Sigmoid colon (tissue), 7 donors: ENCODE data around the gene RTCA. TPM values are rescaled to one million over a fixed set of nuclear protein-coding genes. Genes with fewer than 3 reads are reported as not detected.
"Not testable (repeated sequence)": the region's sequence is repeated elsewhere in the genome, so short reads cannot be mapped to it uniquely, and the experiment has no call there.

Source experiments
- DNase-seq: peaks from one replicate; pipeline ENCODE4 v3.0.0-alpha.2; 2019
- H3K27ac ChIP-seq, 4 donors: fragments of 200-600 bp; sonication (generic); one replicate each; pipeline ENCODE4 v1.5.1; 2016 to 2019; ENCODE audit warnings: mild to moderate bottlenecking in 1 of 4
- H3K27me3 ChIP-seq, 3 donors: fragments of 200-600 bp; sonication (generic); one replicate each; pipeline ENCODE4 v1.5.1; 2019; ENCODE audit warnings: mild to moderate bottlenecking in 1 of 3
- H3K36me3 ChIP-seq, 4 donors: fragments of 200-600 bp; sonication (generic); one replicate each; pipeline ENCODE4 v1.5.1; 2016 to 2019
- H3K4me1 ChIP-seq, 4 donors: fragments of 200-600 bp; sonication (generic); one replicate each; pipeline ENCODE4 v1.5.1; 2017 to 2019
- H3K4me3 ChIP-seq, 4 donors: fragments of 200-600 bp; sonication (generic); one replicate each; pipeline ENCODE4 v1.5.1; 2017 to 2019; ENCODE audit warnings: mild to moderate bottlenecking in 2 of 4, moderate library complexity in 1 of 4
- H3K9me3 ChIP-seq, 4 donors: fragments of 200-600 bp in 3 of 4; sonication (generic) in 3 of 4; one replicate each; pipeline versions ENCODE4 v1.5.1 to v1.6.1; 2013 to 2019
- EP300 ChIP-seq, 4 donors: sonication (generic); formaldehyde crosslinking; IDR thresholded peaks; one replicate each; pipeline ENCODE4 v1.6.1; 2017; ENCODE audit warnings: antibody characterized with exemption in 4 of 4
- POLR2A ChIP-seq, 2 donors: fragments of 450-650 bp; IDR thresholded peaks; one replicate each; pipeline ENCODE4 v1.6.1; 2016; ENCODE audit warnings: antibody characterized with exemption in 2 of 2, mild to moderate bottlenecking in 2 of 2, moderate library complexity in 2 of 2
- POLR2AphosphoS5 ChIP-seq, 4 donors: sonication (generic); formaldehyde crosslinking; IDR thresholded peaks; one replicate each; pipeline ENCODE4 v1.6.1; 2017; ENCODE audit warnings: antibody characterized with exemption in 4 of 4
- WGBS, 2 donors: extraction: QIAGEN DNeasy Blood & Tissue Kit; methylation state at CpG; one replicate each; pipeline ENCODE4 v1.1.7; 2013; 5-methylcytosine and 5-hydroxymethylcytosine counted together
- intact Hi-C: fragments of 100-400 bp; cut with DNase I; formaldehyde crosslinking; loops from one replicate; pipeline ENCODE4 v1.15.1; 2023
- polyA plus RNA-seq, 3 donors: library from polyadenylated mRNA; stranded (reverse); fragments of 200-250 nt; gene quantifications; one replicate each; pipeline ENCODE4 v1.2.3, GENCODE V29; 2013
- total RNA-seq, 4 donors: library from RNA; depleted of rRNA; stranded (reverse); fragments of >200 nt; gene quantifications; one replicate each; pipeline ENCODE4 v1.1.0, GENCODE V29; 2016
- TF ChIP-seq, protein P1 (sequence below), 4 experiments: fragments of 450-650 bp in 3 of 4; fragments of 200-600 bp in 1 of 4; IDR thresholded peaks; one replicate each; pipeline ENCODE4 v1.5.1; 2016 to 2019; ENCODE audit warnings: antibody characterized with exemption in 4 of 4, mild to moderate bottlenecking in 3 of 4, moderate library complexity in 2 of 4
- donor health status: healthy with polysubstance abuse.
- donor health status: Bipolar disorder and iron deficiency.
- donor health status: healthy.

The RTCA gene
- total and polyA plus RNA-seq, 7 donors, result 16.3 to 43.7 (median 24.3) TPM

DNA sequence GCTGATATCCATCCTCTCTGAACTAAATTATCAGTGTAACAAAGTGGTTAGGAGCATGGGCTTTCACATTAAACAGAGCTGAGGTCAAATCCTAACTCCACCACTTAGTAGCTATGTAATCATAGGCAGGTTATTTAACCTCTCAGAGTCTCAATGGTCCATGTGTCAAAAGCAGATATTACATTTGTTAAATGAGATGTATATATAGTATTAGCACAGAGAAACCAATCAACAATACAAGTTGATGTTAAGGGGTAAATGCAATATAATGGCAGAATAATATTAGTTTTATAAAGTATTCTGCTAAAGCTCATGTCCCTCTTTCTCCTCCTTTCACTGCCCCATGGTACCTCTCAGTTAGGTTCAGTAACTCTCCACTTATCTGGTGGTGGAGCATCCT lies 43.6 kb upstream of the RTCA start:
- TF ChIP-seq, protein P1, sequence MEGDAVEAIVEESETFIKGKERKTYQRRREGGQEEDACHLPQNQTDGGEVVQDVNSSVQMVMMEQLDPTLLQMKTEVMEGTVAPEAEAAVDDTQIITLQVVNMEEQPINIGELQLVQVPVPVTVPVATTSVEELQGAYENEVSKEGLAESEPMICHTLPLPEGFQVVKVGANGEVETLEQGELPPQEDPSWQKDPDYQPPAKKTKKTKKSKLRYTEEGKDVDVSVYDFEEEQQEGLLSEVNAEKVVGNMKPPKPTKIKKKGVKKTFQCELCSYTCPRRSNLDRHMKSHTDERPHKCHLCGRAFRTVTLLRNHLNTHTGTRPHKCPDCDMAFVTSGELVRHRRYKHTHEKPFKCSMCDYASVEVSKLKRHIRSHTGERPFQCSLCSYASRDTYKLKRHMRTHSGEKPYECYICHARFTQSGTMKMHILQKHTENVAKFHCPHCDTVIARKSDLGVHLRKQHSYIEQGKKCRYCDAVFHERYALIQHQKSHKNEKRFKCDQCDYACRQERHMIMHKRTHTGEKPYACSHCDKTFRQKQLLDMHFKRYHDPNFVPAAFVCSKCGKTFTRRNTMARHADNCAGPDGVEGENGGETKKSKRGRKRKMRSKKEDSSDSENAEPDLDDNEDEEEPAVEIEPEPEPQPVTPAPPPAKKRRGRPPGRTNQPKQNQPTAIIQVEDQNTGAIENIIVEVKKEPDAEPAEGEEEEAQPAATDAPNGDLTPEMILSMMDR (IDR thresholded peaks at IDR 0.05), result no peak
- no peak for TF ChIP-seq EP300 (IDR thresholded peaks at IDR 0.05)
- Histone ChIP-seq H3K27me3 (no peaks in the 10 kb centered on the region), H3K4me3 (no peak overlapping the region), H3K4me1 (no peaks in the 10 kb centered on the region), H3K9me3 (no peaks in the 10 kb centered on the region), H3K27ac (no peak overlapping the region), H3K36me3 (peaks cover 0 to 27% (median 2%) of the 10 kb centered on the region in 4 donors)
- intact Hi-C loops, result no loop called here
- DNase-seq, result no peak

DNA sequence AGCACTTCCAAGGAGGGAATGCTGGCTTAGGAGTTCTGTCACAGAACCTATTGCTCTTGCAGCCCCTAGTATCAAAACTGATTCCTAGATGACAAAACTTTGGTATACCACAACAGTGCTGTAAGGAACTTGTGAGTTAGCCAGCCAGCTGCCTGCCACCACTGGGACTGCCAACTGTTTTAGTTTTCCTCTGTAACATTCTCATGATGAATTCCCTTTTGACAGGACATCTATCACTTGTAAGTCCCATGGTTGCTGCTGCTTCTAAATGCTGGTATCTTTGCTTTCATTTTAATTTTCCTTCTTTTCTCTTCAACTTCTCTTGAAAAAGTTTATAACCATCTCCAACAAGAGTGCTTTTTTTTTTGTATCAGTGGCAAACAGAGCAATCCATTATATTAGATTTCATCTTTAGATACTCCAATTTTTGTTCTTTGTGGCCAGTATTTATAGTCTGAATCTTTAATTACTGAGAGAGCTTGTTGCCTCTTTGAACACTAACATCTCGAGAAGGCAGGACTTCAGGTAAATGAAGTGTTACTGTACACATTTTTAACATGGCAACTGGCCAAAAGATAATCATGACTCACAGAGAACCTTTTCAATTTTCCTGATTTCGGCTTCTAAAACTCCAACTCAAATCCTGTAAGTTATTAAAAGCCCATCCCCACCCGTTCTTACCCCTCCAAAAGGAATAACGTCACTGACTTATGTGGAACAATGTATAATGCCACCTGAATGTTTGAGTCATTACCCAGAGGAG lies 36.2 kb upstream of the RTCA start:
- intact Hi-C loops, result no loop called here
- Histone ChIP-seq H3K36me3 (peaks cover 0 to 77% (median 7%) of the 10 kb centered on the region in 4 donors), H3K9me3 (no peaks in the 10 kb centered on the region), H3K4me1 (no peaks in the 10 kb centered on the region), H3K27me3 (no peaks in the 10 kb centered on the region), H3K27ac (no peak overlapping the region), H3K4me3 (no peak overlapping the region)
- 75 to 90% methylated on average over 4 of the region's 4 CpGs for WGBS, 2 donors
- no peak for TF ChIP-seq POLR2AphosphoS5 (IDR thresholded peaks at IDR 0.05)
- TF ChIP-seq EP300 (IDR thresholded peaks at IDR 0.05), result no peak
- TF ChIP-seq, protein P1 (IDR thresholded peaks at IDR 0.05), result no peak
- no peak for TF ChIP-seq POLR2A (IDR thresholded peaks at IDR 0.05)
- no peak for DNase-seq

DNA sequence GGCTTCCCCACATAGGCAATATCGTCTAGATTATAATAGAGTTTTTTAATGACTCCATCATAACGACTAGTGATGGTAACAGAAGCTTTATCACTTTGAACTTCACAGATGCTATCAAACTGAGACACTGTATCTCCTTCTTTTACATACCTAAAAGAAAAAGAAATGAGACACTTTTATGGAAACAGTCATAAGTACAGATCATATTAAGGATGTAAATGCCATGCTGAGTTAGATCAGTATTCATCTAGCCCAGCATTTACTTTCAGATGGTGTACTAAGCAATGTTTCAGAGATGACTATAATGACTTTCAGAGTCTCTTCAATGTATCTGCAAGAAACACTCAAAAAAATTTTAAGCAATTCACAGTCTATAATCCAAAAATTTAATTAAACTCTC lies 35.3 kb upstream of the RTCA start:
- Histone ChIP-seq H3K4me1 (no peaks in the 10 kb centered on the region), H3K27me3 (no peaks in the 10 kb centered on the region), H3K9me3 (no peaks in the 10 kb centered on the region), H3K36me3 (peaks cover 0 to 86% (median 7%) of the 10 kb centered on the region in 4 donors), H3K27ac (no peak overlapping the region), H3K4me3 (no peak overlapping the region)
- 73 to 84% methylated on average over 2 of the region's 2 CpGs for WGBS, 2 donors
- no peak for TF ChIP-seq POLR2AphosphoS5 (IDR thresholded peaks at IDR 0.05)
- no peak for DNase-seq
- intact Hi-C loops, result no loop called here

DNA sequence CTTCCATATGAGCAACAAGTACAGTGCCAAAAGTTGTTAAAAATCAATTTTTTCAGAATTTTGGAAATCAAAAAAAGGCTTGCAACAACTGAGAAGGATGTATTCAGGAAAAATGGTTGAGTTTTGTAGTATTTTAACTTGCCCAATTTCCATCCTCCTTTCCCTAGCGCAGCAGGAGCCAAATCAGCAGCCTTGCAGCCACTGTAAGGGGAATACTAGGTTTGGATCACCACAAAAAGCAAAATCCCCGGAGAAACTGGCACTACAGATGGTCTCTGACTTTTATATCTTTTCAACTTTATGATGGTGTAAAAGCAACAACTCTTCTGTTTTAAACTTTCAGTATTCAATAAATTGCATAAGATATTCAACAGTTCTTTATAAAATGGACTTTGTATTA lies 34.3 kb upstream of the RTCA start:
- Histone ChIP-seq H3K27ac (no peak overlapping the region), H3K4me1 (no peaks in the 10 kb centered on the region), H3K4me3 (no peak overlapping the region), H3K9me3 (no peaks in the 10 kb centered on the region), H3K36me3 (peaks cover 0 to 84% (median 7%) of the 10 kb centered on the region in 4 donors), H3K27me3 (no peaks in the 10 kb centered on the region)
- intact Hi-C loops, result no loop called here
- no peak for DNase-seq
- WGBS, 2 donors, result 98% methylated on average over 2 of the region's 2 CpGs
- TF ChIP-seq POLR2AphosphoS5 (IDR thresholded peaks at IDR 0.05) (no peak), EP300 (IDR thresholded peaks at IDR 0.05) (no peak), POLR2A (IDR thresholded peaks at IDR 0.05) (no peak)
- TF ChIP-seq, protein P1 (IDR thresholded peaks at IDR 0.05), result no peak

DNA sequence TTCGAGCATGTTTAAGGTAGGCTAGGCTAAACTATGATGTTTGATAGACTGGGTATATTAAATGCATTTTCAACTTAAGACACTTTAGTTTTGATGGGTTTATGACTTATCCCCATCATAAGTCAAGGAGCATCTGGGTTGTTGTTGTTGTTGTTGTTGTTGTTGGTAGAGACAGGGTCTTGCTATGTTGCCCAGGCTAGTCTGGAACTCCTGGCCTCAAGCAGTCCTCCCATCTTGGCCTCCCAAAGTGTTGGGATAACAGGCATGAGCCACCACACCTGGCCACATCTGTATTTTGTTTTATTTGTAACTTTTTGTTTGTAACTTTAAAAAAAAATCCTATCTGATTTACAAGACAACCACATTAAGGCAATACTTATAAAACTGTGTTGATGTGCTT lies 33.9 kb upstream of the RTCA start:
- H3K4me1 ChIP-seq, result no peaks in the 10 kb centered on the region
- intact Hi-C loops, result no loop called here
- H3K27ac ChIP-seq, result no peak overlapping the region
- no peaks in the 10 kb centered on the region for H3K9me3 ChIP-seq
- H3K27me3 ChIP-seq, result no peaks in the 10 kb centered on the region
- DNase-seq, result no peak
- TF ChIP-seq EP300 (IDR thresholded peaks at IDR 0.05), result no peak
- TF ChIP-seq POLR2AphosphoS5 (IDR thresholded peaks at IDR 0.05), result no peak
- TF ChIP-seq, protein P1 (IDR thresholded peaks at IDR 0.05), result no peak
- no peak for TF ChIP-seq POLR2A (IDR thresholded peaks at IDR 0.05)
- WGBS, 2 donors, result 98 to 99% methylated on average over 1 of the region's 1 CpG
- peaks cover 0 to 84% (median 7%) of the 10 kb centered on the region in 4 donors for H3K36me3 ChIP-seq
- H3K4me3 ChIP-seq, result no peak overlapping the region

DNA sequence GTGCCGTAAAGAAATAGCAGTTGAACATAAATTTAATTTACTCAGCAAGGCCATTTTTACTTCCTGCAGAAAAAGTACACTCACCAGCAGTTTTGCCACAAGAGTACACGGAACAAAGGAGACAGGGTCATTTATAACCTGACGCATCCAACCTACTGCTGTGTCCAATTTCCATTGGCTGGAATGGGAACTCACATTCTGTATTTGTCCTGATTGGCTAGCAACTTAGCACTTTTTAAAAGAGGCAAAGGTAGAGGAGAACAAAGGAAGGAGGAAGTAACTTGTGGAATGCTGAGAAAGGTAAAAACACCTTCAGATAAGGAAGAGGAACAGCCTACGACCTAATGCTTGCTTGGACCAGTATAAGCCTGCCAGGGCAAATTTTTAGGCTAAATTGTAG lies 32.5 kb upstream of the RTCA start:
- intact Hi-C loops, DNase-seq, H3K27me3 ChIP-seq, H3K4me3 ChIP-seq, H3K9me3 ChIP-seq, H3K4me1 ChIP-seq, H3K27ac ChIP-seq: not testable (repeated sequence)
- peaks cover 0 to 79% (median 5%) of the 10 kb centered on the region in 4 donors for H3K36me3 ChIP-seq
- WGBS, 2 donors, result 72 to 90% methylated on average over 4 of the region's 4 CpGs
